Liver (tissue), 9 donors: ENCODE data around the gene CHRNB2. TPM values are rescaled to one million over a fixed set of nuclear protein-coding genes. Genes with fewer than 3 reads are reported as not detected.

Source experiments
- DNase-seq: peaks from one replicate; pipeline ENCODE4 v3.0.0-alpha.2; 2017; ENCODE audit warnings: low spot score
- H3K27ac ChIP-seq, 2 donors: one replicate each; pipeline ENCODE4 v1.7.0; 2013; ENCODE audit warnings: inconsistent platforms in 2 of 2, low read length in 2 of 2, control low read depth in 1 of 2, low read depth in 1 of 2, mild to moderate bottlenecking in 1 of 2
- H3K27me3 ChIP-seq, 4 donors: one replicate each; pipeline versions ENCODE4 v1.6.1 to v1.7.0; 2013; ENCODE audit warnings: low read length in 3 of 4, inconsistent platforms in 1 of 4, mild to moderate bottlenecking in 1 of 4, moderate library complexity in 1 of 4; ENCODE audit not compliant: control insufficient read depth in 4 of 4, insufficient read depth in 4 of 4
- H3K36me3 ChIP-seq, 4 donors: one replicate each; pipeline versions ENCODE4 v1.6.1 to v1.7.0; 2013; ENCODE audit warnings: low read length in 3 of 4, mild to moderate bottlenecking in 3 of 4, low read depth in 1 of 4, moderate library complexity in 1 of 4; ENCODE audit not compliant: control insufficient read depth in 4 of 4, insufficient read depth in 3 of 4
- H3K4me1 ChIP-seq, 4 donors: one replicate each; pipeline versions ENCODE4 v1.6.1 to v1.7.0; 2013; ENCODE audit warnings: low read length in 3 of 4, mild to moderate bottlenecking in 3 of 4, moderate library complexity in 1 of 4; ENCODE audit not compliant: control insufficient read depth in 4 of 4, insufficient read depth in 4 of 4
- H3K4me3 ChIP-seq, 3 donors: one replicate each; pipeline versions ENCODE4 v1.6.1 to v1.7.0; 2013; ENCODE audit warnings: low read length in 3 of 3, control low read depth in 1 of 3, low read depth in 1 of 3, mild to moderate bottlenecking in 1 of 3
- H3K9ac ChIP-seq, 2 donors: one replicate each; pipeline ENCODE4 v1.7.0; 2013; ENCODE audit warnings: low read length in 2 of 2, mild to moderate bottlenecking in 2 of 2, moderate library complexity in 2 of 2, control low read depth in 1 of 2, low read depth in 1 of 2
- H3K9me3 ChIP-seq, 4 donors: one replicate each; pipeline versions ENCODE4 v1.6.1 to v1.7.0; 2013; ENCODE audit warnings: low read length in 3 of 4; ENCODE audit not compliant: control insufficient read depth in 4 of 4
- ATF3 ChIP-seq: IDR thresholded peaks from 2 replicates; pipeline ENCODE4 v1.6.1; 2016; ENCODE audit warnings: antibody characterized with exemption
- EGR1 ChIP-seq, 2 donors: IDR thresholded peaks; 2 replicates each; pipeline ENCODE4 v1.6.1; 2016 to 2018; ENCODE audit warnings: antibody characterized with exemption in 2 of 2, low read depth in 2 of 2
- FOXA1 ChIP-seq: IDR thresholded peaks from 2 replicates; pipeline ENCODE4 v1.6.1; 2016; ENCODE audit warnings: antibody characterized with exemption
- FOXA2 ChIP-seq: IDR thresholded peaks from 2 replicates; pipeline ENCODE4 v1.6.1; 2016; ENCODE audit warnings: antibody characterized with exemption
- GABPA ChIP-seq, 2 donors: IDR thresholded peaks in 1 of 2; conservative IDR thresholded peaks in 1 of 2; 2 replicates each; pipeline ENCODE4 v1.6.1; 2016; ENCODE audit warnings: antibody characterized with exemption in 2 of 2, mild to moderate bottlenecking in 1 of 2, moderate library complexity in 1 of 2
- HNF4A ChIP-seq, 2 donors: conservative IDR thresholded peaks; 2 replicates each; pipeline ENCODE4 v1.6.1; 2016; ENCODE audit warnings: antibody characterized with exemption in 2 of 2, mild to moderate bottlenecking in 2 of 2
- HNF4G ChIP-seq: IDR thresholded peaks from 2 replicates; pipeline ENCODE4 v1.6.1; 2016; ENCODE audit warnings: antibody characterized with exemption
- JUND ChIP-seq, 2 donors: IDR thresholded peaks; 2 replicates each; pipeline ENCODE4 v1.6.1; 2016; ENCODE audit warnings: antibody characterized with exemption in 2 of 2
- MAX ChIP-seq: IDR thresholded peaks from 2 replicates; pipeline ENCODE4 v1.6.1; 2016; ENCODE audit warnings: antibody characterized with exemption
- NR2F2 ChIP-seq: IDR thresholded peaks from 2 replicates; pipeline ENCODE4 v1.6.1; 2016; ENCODE audit warnings: antibody characterized with exemption
- RAD21 ChIP-seq, 2 donors: IDR thresholded peaks; 2 replicates each; pipeline ENCODE4 v1.6.1; 2016; ENCODE audit warnings: antibody characterized with exemption in 2 of 2, mild to moderate bottlenecking in 2 of 2
- RXRA ChIP-seq, 2 donors: IDR thresholded peaks; 2 replicates each; pipeline ENCODE4 v1.6.1; 2017 to 2018; ENCODE audit warnings: antibody characterized with exemption in 2 of 2, mild to moderate bottlenecking in 1 of 2
- SP1 ChIP-seq: IDR thresholded peaks from 2 replicates; pipeline ENCODE4 v1.6.1; 2018; ENCODE audit warnings: antibody characterized with exemption, mild to moderate bottlenecking
- TAF1 ChIP-seq: conservative IDR thresholded peaks from 2 replicates; pipeline ENCODE4 v1.6.1; 2016; ENCODE audit warnings: antibody characterized with exemption, mild to moderate bottlenecking
- YY1 ChIP-seq: IDR thresholded peaks from 2 replicates; pipeline ENCODE4 v1.6.1; 2016; ENCODE audit warnings: antibody characterized with exemption, mild to moderate bottlenecking
- ZBTB33 ChIP-seq: IDR thresholded peaks from 2 replicates; pipeline ENCODE4 v1.6.1; 2016; ENCODE audit warnings: antibody characterized with exemption
- WGBS: extraction: QIAGEN DNeasy Blood & Tissue Kit; methylation state at CpG from one replicate; pipeline ENCODE4 v1.1.7; 2013; 5-methylcytosine and 5-hydroxymethylcytosine counted together
- polyA plus RNA-seq, 2 donors: library from polyadenylated mRNA; stranded (reverse) in 1 of 2; unstranded in 1 of 2; fragments of 200-250 nt in 1 of 2; fragments of >200 nt in 1 of 2; fragmentation: Nextera tagmentation in 1 of 2; extraction: Ambion mirVana in 1 of 2; gene quantifications; one replicate each; pipeline versions ENCODE4 v1.2.1 to v1.2.3, GENCODE V29; 2013 to 2015
- total RNA-seq, 2 donors: library from RNA; depleted of rRNA; stranded (reverse); fragments of >200 nt; gene quantifications; one replicate each; pipeline ENCODE4 v1.2.3, GENCODE V29; 2014
- TF ChIP-seq, protein P1 (sequence below): IDR thresholded peaks from 2 replicates; pipeline ENCODE4 v1.6.1; 2016; ENCODE audit warnings: antibody characterized with exemption, mild to moderate bottlenecking
- TF ChIP-seq, protein P2 (sequence below): fragments of 150-350 bp; IDR thresholded peaks from 2 replicates; pipeline ENCODE4 v1.5.1; 2017; ENCODE audit warnings: improper control_type of control experiment, low read depth, low read length; ENCODE audit not compliant: missing input control
- donor health status: healthy.
- donor health status: healthy.
- donor health status: healthy.
- donor health status: healthy.
- donor health status: healthy.

CHRNB2 gene
- total and polyA plus RNA-seq, 4 donors, result under 0.01 to 0.06 (median 0.01) TPM; not detected in 1

DNA sequence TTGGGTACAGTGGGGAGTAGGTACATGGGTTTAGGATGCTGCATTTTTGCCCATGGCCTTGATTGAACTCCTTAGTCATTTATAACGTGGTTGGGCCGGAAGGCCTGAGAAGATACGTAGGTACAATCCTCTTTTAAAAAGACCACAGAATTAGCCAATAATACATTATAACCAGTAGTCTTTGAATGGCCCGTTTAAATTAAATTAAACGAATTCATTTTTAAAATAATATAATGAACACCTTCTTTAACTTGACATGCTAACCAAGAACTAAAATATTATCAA lies 60.5 kb downstream of the CHRNB2 start:
- peak overlapping the region; percentile 77 to 94 for H3K27ac ChIP-seq
- TF ChIP-seq HNF4A (conservative IDR thresholded peaks at IDR 0.05), result no peak
- peak in 1 of 2 donors; percentile 2 for TF ChIP-seq RAD21 (IDR thresholded peaks at IDR 0.05)
- peak; percentile 25 for TF ChIP-seq ATF3
- H3K9ac ChIP-seq, result peak overlapping the region in 1 of 2 donors; percentile 87
- H3K9me3 ChIP-seq, result peaks cover 0 to 2% (median 0%) of the 10 kb centered on the region in 4 donors
- H3K36me3 ChIP-seq, result no peaks in the 10 kb centered on the region
- no peak for DNase-seq
- H3K4me1 ChIP-seq, result peaks cover 0 to 15% (median 9%) of the 10 kb centered on the region in 4 donors
- WGBS, result 6% methylated on average over 5 of the region's 5 CpGs
- H3K4me3 ChIP-seq, result peak overlapping the region; percentile 60 to 84 (median 83)
- no peaks in the 10 kb centered on the region for H3K27me3 ChIP-seq

DNA sequence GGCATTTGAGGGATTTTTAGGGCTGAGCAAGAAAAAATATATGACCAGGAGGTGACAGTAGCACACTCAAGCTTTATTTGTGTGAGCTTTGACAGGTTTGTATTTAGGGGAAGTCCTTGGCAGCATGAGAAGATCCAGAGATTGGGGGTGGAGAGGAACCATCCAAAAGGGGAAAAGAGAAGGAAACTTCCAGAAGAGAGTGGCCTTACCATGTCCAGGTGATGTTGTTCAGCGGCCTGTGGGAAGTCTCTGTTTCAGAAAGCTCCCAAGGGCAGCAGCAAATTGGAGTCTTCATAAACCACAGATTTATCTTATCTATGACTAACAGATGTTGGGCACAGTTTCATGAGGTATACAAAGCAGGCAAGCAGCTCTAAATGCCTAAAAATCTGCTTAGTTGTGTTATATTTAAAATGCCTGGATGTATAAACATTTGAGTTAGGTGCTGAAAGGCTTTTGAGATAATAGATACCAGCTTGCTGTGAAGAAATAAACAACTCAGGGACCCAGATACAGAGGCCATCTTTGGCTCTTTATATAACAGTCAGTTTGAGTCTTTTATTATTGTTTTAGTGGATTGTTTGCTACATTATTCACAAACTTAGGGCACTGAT lies 61.6 kb downstream of the CHRNB2 start:
- Histone ChIP-seq H3K9me3 (peaks cover 0 to 2% (median 0%) of the 10 kb centered on the region in 4 donors), H3K36me3 (no peaks in the 10 kb centered on the region), H3K27me3 (no peaks in the 10 kb centered on the region), H3K4me1 (peaks cover 0 to 15% (median 9%) of the 10 kb centered on the region in 4 donors), H3K4me3 (no peak overlapping the region), H3K9ac (no peak overlapping the region), H3K27ac (no peak overlapping the region)
- TF ChIP-seq MAX (no peak), SP1 (no peak), ZBTB33 (no peak), NR2F2 (no peak), YY1 (no peak), EGR1 (IDR thresholded peaks at IDR 0.05; ENCODE audit: low read depth in 2 of 2) (no peak), GABPA (IDR thresholded peaks at IDR 0.05 in 1 of 2, conservative IDR thresholded peaks at IDR 0.05 in 1 of 2) (no peak), FOXA2 (no peak), HNF4A (conservative IDR thresholded peaks at IDR 0.05) (no peak), FOXA1 (no peak), TAF1 (no peak), HNF4G (no peak), RXRA (IDR thresholded peaks at IDR 0.05) (no peak), ATF3 (no peak), RAD21 (IDR thresholded peaks at IDR 0.05) (no peak), JUND (IDR thresholded peaks at IDR 0.05) (no peak)
- TF ChIP-seq, protein P1, sequence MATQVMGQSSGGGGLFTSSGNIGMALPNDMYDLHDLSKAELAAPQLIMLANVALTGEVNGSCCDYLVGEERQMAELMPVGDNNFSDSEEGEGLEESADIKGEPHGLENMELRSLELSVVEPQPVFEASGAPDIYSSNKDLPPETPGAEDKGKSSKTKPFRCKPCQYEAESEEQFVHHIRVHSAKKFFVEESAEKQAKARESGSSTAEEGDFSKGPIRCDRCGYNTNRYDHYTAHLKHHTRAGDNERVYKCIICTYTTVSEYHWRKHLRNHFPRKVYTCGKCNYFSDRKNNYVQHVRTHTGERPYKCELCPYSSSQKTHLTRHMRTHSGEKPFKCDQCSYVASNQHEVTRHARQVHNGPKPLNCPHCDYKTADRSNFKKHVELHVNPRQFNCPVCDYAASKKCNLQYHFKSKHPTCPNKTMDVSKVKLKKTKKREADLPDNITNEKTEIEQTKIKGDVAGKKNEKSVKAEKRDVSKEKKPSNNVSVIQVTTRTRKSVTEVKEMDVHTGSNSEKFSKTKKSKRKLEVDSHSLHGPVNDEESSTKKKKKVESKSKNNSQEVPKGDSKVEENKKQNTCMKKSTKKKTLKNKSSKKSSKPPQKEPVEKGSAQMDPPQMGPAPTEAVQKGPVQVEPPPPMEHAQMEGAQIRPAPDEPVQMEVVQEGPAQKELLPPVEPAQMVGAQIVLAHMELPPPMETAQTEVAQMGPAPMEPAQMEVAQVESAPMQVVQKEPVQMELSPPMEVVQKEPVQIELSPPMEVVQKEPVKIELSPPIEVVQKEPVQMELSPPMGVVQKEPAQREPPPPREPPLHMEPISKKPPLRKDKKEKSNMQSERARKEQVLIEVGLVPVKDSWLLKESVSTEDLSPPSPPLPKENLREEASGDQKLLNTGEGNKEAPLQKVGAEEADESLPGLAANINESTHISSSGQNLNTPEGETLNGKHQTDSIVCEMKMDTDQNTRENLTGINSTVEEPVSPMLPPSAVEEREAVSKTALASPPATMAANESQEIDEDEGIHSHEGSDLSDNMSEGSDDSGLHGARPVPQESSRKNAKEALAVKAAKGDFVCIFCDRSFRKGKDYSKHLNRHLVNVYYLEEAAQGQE, result no peak
- TF ChIP-seq, protein P2, sequence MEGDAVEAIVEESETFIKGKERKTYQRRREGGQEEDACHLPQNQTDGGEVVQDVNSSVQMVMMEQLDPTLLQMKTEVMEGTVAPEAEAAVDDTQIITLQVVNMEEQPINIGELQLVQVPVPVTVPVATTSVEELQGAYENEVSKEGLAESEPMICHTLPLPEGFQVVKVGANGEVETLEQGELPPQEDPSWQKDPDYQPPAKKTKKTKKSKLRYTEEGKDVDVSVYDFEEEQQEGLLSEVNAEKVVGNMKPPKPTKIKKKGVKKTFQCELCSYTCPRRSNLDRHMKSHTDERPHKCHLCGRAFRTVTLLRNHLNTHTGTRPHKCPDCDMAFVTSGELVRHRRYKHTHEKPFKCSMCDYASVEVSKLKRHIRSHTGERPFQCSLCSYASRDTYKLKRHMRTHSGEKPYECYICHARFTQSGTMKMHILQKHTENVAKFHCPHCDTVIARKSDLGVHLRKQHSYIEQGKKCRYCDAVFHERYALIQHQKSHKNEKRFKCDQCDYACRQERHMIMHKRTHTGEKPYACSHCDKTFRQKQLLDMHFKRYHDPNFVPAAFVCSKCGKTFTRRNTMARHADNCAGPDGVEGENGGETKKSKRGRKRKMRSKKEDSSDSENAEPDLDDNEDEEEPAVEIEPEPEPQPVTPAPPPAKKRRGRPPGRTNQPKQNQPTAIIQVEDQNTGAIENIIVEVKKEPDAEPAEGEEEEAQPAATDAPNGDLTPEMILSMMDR, result no peak
- 98% methylated on average over 1 of the region's 1 CpG for WGBS
- DNase-seq, result no peak
